LNCaP clone FGC (cell line): ENCODE results near the gene XYLT1.

ENCODE experiments used
- DNase-seq: peaks from one replicate; pipeline ENCODE4 v3.0.0-alpha.2; 2011; ENCODE audit warnings: low read depth
- H3K4me3 ChIP-seq: 2 replicates; pipeline ENCODE4 v1.5.1; 2011; ENCODE audit warnings: mild to moderate bottlenecking, low read depth, low read length, control low read depth
- TF ChIP-seq, protein P1 (sequence below): IDR thresholded peaks from 2 replicates; pipeline ENCODE4 v1.5.1; 2012; ENCODE audit warnings: mild to moderate bottlenecking; ENCODE audit not compliant: control insufficient read depth, insufficient read depth; ENCODE audit errors: extremely low read depth

The XYLT1 gene

DNA sequence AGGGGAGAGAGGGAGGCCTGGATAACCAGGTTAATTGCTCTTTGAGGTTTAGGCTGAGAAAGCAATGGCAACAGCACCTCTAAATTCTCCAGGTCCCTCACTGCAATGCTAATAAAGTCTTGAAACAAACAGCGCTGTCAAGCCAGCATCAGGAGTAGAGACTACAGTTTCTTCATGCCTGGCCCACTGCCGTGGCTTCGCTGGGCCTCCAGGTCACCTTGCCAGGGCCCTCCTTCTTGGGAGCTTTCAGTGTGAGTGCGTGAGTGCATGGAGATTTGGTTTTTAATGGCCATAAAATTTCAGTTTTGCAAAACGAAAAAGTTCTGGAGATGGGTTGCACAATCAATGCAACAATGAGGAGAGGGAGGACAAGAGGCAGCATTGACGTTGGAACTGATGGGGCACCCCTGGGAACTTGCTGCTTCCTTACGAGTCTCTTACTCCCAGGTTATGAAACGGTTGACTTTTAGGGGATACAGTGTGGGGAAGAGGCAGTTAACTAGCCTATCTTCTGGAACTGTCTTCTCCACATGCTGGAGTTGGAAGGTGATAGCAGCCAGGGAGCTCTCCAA, 229.4 kb downstream of the XYLT1 start:
- no peak overlapping the region for H3K4me3 ChIP-seq
- TF ChIP-seq, protein P1, sequence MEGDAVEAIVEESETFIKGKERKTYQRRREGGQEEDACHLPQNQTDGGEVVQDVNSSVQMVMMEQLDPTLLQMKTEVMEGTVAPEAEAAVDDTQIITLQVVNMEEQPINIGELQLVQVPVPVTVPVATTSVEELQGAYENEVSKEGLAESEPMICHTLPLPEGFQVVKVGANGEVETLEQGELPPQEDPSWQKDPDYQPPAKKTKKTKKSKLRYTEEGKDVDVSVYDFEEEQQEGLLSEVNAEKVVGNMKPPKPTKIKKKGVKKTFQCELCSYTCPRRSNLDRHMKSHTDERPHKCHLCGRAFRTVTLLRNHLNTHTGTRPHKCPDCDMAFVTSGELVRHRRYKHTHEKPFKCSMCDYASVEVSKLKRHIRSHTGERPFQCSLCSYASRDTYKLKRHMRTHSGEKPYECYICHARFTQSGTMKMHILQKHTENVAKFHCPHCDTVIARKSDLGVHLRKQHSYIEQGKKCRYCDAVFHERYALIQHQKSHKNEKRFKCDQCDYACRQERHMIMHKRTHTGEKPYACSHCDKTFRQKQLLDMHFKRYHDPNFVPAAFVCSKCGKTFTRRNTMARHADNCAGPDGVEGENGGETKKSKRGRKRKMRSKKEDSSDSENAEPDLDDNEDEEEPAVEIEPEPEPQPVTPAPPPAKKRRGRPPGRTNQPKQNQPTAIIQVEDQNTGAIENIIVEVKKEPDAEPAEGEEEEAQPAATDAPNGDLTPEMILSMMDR = no peak
- no peak for DNase-seq

DNA sequence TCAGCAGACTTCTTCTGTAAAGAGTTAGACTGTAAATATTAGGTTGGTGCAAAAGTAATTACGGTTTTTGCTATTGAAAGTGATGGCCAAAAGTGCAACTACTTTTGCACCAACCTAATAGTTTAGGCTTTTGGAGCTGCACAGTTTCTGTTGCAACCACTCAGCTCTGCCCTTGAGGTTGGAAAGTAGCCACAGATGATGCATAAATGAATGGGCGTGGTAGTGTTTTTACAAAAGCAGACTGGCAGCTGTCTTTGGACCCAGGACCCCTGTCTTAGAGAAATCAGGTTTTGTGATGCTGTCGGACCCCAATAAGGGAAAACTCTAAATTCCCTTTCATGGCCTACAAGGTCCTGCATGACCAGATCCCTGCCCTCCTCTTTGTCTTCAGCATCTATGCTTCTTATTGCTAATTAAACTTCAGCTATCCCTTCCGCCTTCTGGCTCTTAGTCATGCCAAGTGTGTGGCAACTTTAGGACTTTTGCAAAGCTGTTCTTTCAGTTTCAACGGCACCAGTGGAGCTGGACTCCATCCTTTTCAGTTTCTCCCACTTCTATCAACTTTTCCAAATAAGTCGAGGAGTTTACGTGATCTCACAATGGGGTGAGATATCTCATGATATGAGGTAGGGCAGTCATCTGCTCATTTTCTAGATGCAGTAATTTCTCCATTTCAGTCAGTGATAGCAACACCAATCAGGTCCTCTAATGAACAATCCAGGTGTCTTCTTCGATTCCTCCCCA, 232.3 kb downstream of the XYLT1 start:
- DNase-seq = no peak
- no peak overlapping the region for H3K4me3 ChIP-seq
- TF ChIP-seq, protein P1 = no peak

DNA sequence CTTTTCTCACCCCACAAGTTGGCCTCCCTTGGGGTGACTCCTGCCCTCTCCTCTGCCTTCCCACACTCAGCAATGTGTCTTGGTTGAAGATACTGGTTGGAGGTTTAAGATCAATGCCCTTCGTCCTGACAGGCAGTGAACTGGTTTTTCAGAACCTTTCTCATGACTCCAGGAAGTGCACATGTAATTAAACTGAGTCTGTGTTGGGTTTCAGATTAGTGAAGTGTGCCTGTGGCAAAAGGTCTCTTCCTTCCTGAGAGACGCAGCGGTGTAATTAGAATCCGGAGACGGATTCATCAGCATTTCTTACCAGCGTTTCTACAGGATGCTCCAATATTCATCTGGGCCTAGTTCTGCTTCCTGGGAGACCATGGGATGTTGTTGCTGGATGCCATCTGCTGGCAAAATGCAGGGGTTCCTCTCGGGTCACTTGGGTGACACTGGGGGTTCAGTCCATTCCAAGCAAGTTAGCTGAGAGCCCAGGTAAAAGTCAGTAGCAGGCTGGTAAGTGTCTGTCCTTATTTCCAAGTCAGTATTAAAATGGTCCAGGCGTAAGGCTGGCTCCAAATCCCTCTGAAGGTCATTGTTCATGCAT, 233.3 kb downstream of the XYLT1 start:
- TF ChIP-seq, protein P1 = no peak
- no peak overlapping the region for H3K4me3 ChIP-seq
- DNase-seq = no peak

DNA sequence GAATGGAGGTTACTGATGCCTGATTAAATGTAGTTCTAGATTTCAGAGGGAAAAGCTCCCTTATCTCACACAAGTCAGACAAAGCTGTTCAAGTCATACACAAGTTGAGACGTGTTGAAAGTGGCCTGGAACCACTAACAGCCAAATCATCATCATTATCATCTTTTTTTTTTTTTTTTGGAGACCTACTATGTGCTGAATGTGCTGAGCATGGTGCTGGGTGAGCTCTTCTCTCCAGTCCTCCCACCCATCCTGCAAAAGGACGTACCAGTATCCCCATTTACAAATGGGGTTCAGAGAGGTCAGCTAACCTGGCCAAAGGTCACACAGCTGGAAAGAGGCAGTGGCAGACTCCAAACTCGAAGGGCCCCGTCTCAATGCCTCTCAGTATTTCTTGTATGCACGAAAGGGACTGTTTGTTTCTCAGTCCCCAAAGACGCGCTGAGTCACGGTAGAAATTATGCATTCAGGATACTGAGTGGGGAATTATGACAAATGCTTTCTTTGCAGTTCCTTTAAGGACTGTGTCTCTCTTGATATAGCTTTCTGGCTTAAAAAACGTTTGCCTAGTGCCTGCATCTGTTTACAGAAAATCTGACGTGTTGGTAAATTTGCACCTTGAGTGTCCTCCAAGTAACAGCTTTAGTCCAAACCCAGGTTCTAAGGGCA, 235.5 kb downstream of the XYLT1 start:
- no peak overlapping the region for H3K4me3 ChIP-seq
- TF ChIP-seq, protein P1 = no peak
- DNase-seq = no peak

DNA sequence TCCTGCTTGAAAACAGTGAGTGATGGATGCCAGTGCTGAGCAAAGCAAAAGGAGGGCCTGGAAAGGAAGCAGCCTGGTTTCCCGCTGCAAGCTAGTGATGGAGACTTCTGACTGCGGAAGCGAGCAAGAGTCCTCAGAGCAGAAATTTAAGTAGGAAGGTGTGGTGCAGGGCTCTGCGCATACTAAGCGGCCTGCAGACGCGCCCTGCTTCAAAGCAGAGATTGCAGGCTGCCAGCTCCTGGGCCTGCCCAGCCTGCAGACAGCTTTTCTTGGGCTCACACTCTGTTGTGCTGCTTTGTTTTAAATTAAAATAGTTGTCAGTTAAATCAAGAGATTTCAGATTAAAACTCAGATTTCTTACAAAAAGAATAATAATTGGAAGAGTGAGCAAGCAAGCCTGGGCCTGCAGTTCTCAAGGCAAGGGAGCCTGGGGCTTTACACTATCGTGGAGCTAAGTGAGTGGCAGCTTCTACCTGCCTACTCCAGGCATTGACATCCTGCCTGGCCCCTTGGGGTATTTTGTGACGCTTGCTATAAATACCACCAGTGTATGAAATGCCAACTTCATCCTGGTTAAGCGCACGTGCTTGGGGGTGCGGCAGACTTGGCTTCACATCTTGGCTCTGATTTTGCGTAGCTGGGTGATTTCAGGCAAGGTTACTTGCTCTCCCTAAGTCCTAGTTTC, 237.3 kb downstream of the XYLT1 start:
- TF ChIP-seq, protein P1 = no peak
- DNase-seq = no peak
- H3K4me3 ChIP-seq = no peak overlapping the region

DNA sequence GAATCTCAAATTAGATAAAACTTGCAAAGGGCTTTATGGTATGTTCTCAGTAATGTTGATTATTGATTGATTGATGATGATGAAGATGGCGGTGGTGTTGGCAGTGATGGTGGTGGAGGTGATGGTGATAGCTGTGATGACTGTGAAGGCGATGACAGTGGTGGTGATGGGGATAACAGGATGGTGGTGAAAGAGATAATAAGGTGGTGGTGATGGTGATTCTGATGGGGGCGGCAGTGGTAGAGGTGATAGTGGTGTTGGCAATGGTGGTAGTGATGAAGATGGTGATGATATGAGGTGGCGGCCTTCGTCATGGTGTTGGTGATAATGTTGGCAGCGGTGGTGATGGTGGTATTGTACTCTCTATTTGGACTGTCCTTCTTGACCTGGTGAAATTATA, 238.3 kb downstream of the XYLT1 start:
- no peak for DNase-seq
- TF ChIP-seq, protein P1 = no peak
- H3K4me3 ChIP-seq = no peak overlapping the region
